NCI-H2171 (cell line): ENCODE measurements around the gene RASA3.
"Not testable (repeated sequence)": the region's sequence is repeated elsewhere in the genome, so short reads cannot be mapped to it uniquely, and the experiment has no call there.

Experiments used
- DNase-seq: peaks from one replicate; lab custom pipeline; 2025; lab: John Stamatoyannopoulos, UW

The RASA3 gene

DNA sequence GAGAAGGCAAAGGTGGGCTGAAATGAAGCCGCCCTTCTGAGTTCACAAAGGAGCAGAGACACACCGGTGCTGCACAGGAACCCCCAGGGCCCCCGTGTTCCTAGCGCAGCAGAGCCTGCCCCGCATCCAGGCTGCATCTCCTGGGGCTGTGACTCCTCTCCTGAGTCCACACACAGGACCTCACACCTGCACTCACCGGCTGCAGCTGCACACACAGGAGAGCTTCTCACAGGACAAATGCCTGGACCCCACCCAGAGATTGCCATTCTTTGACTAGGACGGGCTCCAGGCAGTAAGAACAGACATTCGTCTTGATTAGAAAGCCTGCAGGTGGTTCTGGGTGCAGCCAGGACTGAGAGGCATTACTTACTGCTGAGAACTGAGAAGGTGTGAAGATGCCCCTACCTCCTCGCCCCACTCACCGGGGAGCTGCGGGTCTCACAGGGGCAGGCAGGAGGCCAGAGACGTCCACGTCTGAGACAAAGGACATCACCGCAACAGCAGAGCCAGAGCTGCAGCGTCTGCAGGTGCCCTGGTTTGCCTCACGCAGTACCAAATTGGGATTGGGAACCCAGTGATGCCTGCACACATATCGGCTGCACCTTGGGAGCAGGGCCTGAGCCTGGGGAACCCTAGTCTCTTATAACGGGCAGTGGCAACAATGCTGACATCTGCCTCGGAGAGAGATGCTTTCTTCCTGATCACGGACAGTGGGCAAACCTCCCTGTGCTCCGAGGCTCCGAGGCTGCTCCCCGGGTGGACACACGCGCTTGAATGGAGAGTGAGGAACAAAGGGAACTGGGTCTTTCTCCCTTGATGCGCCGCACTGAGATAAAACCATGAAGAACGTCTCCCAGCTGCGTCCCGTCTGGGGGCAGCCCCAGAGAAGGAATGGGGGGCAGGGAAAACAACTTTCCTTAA, 50.4 kb downstream of the RASA3 start:
- no peak for DNase-seq

DNA sequence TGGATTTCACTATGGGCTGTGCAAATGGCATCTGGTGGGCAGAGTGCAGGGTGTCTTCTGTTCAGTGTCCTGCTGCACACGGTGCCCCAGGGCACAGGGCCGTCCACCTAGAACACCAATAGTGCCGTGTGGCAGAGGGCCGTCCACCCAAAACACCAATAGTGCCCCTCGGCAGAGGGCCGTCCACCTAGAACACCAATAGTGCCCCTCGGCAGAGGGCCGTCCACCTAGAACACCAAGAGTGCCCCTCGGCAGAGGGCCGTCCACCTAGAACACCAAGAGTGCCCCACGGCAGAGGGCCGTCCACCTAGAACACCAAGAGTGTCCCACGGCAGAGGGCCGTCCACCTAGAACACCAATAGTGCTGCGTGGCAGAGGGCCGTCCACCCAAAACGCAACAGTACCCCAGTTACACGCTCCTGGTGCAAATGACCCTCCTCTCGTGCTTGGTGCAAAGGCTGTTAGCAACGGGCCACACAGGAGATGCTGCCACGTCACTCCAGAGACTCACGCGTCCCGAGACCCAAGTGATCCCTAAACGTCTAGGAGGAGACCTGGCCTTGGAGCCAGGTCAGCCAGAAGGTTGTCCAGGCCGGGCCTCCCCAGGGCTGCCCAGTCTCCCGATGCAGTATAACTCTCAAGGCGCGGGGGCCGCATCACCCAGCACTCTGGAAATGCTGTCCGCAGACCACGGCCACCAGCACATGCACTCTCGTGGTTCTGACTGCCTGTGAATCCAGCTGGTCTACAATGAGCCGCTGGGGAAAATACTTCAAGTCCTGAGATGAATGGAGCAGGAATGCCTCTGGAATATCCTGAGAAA, 51.5 kb downstream of the RASA3 start:
- no peak for DNase-seq

DNA sequence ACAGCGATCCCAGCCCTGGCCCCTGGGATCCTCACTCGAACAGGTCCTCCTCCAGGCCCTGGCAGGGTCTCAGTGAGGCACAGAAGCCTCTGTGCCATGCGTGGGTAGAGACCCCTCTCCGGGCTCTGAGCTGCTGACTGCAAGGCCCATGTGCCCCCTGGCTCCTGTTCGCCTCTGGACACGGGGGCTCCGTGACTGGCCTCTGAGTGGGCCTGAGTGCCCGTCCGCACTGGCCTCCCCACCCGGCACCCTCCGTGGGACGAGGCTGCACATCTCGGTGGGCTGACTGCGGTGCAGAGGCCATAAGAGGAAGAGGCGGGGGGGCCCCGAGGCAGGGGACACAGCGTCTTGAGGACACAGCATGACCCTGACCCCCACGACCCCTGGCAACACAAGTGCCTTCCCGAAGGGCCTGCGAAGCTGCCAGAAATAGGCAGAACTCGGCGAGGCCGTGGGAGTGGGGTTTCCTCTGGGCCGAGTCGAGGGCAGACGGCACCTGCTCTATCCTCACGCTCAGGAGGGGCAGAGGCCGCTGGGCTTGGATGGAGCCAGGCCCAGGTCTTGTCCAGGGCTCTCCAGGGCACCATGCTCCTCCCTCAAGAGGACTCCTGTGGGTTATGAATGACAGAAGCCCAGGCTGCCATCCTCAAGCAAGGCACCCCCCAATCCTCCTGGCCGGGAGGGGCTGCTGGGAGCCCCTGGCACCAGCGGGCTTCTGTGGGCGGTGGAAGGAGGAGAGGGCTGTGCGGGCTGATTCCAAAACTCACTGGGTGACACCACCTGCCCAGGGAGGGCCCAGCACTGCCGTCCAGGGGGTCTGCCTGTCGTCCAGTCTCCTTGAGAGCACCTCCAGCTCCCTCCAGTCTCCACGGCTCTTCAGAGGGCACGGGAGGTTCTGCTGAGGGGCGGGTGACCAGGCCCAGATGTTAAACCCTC, 52.6 kb downstream of the RASA3 start:
- DNase-seq = no peak

DNA sequence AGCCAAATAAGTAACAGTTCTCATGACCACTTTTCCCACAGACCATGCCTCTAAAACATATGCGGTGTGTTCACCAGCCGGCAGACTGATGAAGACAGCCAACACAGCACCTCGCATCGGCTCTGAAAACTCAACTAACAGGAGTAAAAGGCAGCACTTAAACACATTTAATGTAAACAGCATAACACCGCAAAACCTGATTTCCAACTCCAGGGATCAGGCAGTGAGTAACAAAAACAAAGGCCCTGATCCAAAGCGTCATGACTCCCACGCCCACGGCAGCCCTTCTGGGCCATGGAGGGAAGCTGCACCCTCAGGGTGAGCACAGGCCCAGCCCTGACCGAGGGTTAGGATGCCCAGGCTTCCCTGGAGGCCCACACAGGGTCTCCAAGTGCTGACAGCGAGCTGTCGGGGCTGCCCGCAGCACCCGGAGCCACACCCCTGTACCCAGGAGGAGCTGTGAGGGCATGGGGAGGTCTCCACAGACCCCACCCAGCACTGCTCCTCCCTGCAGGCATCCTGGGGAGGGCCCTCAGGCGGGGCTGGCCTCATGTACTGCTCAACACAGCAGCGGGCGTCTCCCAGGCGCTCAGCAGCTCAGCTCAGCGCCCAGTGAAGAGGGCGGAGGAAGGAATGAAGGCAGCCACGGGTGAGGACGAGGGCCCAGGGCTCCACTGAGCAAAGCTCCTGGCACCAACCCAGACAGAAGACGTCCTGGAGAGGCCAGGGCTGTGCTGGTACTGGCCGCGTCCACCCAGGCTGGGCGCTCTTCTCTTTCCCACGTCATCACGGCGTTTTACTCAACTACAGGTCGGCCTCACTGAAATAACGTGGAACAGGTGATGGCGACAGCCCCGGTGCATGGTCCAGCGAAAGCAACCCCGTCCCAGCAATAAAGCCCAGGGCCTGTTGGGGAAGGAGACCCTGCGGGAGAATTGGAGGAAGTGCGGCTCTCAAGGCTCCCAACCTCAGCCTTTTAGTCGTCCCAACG, 53.7 kb downstream of the RASA3 start:
- no peak for DNase-seq

DNA sequence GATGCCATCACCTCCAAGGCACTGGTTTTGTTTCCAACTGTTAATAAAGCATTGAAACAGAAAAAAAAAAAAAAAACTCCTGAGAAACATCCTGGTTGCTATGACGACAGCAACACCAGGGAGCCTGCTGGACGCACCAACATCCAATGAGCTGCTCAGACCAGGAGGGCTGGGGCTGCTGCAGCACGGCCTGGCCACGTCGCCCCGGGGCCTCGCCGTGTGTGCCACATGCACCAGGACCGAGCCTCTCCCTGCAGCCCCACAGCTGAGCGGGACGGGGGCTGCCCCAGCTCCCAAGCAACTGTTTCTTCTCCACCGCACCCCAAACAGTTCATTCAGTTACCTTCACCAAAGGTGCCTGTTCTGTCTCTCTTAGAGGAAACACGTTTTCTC, 54.5 kb downstream of the RASA3 start:
- DNase-seq = no peak

DNA sequence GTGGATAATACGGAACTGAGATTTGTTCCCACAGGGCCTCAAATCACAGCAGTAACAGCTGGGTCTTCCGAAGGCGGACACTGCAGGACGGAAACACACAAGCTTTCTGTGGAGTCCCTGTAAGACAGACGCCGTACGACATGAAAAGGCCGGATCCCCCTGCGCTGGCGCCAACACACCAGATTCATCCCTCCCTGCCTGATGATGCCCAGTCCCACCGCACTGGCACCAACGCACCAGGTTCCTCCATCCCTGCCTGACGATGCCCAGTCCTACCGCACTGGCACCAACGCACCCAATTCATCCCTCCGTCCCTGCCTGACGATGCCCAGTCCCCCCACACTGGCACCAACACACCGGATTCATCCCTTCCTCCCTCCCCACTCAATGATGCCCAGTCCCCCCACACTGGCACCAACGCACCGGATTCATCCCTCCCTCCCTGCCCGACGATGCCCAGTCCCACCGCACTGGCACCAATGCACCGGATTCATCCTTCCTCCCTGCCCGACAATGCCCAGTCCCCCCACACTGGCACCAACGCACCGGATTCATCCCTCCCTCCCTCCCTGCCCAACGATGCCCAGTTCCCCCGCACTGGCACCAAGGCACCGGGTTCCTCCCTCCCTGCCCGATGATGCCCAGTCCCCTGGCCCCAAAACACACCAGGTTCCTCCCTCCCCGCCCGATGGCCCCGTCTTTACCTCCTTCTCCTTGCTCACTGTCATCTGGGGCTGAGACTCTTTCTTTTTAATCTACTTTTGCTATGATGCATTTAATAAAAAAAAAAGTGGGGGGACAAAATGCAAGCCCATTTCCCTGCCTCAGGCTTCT, 55.1 kb downstream of the RASA3 start:
- DNase-seq = no peak

DNA sequence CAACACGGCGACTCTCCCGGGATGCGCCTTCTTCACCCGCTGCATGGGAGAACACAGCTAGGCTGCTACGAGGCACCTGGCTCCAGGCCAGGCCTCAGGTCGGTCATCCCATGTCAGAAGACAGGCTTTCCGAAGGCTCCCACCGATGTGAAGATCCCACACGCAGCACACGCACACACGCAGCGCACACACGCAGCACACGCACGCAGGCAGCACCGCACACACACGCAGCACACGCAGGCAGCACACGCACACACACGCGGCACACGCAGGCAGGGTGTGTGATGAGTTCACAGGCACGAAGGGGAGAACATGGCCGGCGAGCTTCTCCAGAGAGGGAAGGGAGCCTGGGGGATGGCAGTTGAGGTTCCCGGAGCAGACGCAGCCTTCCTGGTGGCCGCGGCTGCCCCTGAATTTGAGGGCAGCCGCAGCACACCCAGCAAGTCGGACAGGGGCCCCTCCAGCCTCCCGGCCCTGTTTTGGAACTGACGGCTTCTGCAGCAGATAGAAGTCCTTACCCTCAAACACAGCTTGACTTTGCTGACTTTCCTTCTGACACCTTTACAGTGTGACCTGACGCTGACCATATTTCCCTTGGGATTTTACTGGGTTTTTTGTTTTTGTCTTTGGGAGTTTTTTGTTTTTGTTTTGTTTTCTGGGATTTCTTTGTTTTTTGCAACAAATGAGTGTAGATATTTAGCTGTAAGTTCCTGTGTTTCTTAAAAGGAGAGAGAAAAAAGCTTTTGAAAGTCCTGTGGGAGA, 55.9 kb downstream of the RASA3 start:
- DNase-seq = no peak

DNA sequence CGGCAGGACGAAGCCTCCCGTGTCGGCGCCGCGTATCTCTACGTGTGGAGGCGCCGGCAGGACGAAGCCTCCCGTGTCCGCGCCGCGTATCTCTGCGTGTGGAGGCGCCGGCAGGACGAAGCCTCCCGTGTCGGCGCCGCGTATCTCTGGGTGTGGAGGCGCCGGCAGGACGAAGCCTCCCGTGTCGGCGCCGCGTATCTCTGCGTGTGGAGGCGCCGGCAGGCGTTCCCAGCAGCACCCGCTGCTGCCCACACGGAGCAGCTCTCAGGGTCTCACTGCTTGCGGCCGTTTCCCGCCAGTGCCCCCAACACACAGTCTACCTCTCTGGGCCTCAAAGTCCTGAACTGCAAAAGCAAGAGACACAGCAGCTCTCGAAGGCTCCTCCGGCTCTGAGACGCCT, 56.6 kb downstream of the RASA3 start:
- DNase-seq = not testable (repeated sequence)

DNA sequence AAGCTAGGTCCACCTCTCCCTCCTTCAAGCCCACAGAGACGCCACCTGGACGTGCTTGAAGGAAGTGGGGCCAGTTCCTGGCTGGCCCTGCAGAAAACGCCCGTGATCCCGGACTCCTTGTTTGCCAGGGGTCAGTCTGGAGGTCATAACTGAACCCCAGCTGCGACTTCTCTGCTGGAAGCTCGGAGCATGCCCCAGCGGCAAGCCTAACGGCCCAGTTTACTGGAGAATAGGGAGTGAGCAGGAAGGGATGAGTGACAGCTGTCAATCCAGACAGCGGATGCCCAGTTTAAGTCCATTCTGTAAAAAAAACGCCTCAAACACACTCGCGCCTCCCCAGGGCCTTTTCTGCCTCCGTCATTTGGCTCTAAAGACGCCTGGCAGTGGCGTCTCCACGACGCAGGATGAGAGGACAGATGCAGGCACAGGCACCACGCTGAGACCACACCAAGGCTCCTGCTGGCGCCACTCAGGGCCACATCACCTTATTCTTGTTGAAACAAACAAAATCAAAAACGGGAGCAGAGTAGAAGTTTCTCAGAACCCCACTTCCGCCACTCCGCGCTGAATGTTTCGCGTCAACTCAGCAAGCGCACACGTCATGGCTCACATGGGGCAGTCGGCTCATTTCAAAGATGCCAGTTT, 57.6 kb downstream of the RASA3 start:
- DNase-seq = peak; percentile 32

DNA sequence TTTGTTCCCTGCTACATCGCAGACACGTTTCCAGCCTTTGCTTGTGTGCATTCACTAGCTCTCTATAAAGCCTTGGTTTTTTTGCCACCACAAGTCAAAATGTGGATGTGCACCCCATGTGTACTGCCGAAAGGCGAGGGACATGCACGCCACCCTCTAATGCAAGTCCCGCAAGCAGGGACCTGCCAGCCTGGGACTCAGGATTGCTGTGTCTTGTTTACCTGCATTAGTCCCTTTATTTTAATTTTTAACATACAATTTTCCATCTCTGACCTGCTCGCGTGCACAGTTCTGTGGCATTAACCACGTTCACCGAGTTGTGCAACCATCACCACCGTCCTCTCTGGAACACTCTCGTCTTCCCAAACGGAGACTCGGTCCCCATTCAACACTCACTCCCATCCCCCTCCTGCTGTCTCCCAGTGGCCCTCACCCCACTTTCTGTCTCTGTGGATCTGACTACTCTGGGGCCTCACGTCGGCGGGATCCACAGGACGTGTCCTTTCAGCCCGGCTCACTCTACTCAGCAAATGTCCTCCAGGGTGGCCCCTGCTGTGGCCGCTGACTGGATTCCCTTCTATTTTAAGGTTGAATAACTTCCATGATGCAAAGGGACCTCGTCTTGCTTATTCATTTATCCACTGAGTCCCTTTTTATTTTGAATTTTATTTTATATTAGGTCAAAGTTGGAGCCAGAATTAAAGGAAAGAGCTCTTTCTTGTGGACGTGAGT, 58.4 kb downstream of the RASA3 start:
- no peak for DNase-seq

DNA sequence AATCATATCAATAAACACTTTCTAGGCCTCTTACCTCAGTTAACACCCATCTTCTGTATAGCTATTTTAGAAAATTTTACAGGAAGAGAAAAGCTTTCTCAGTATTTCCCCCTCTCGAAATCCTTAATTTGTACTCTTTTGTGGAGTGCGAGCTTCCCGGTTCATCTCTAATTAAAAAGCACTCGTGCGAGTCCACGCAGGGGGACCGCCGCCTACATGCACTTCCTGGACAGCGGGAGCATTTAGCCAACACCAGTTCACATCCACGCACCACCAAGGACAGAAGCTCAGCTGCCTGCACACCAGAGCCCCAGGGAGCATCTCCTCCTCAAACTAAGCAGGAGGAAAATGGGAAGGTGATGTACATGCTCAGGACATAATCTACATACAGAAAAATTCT, 60.0 kb downstream of the RASA3 start:
- DNase-seq = no peak

DNA sequence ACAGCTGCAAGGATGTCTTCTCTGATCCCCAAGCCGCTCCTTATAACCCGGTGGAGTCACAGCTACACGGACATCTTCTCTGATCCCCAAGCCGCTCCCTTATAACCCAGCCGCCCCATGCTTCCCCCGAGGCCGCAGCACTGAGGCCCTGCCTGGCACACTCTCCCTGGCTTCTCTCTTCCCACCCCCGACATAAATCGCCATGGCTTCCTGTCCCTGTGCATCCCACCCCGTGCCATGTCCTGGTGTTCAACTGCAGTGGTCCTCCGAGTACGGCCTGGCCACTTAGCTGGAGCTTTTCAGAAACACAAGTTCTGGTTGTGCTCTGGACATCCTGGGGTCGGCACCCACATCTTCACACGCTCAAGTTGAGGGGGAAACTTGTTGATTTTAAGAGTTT, 60.4 kb downstream of the RASA3 start:
- DNase-seq = no peak

DNA sequence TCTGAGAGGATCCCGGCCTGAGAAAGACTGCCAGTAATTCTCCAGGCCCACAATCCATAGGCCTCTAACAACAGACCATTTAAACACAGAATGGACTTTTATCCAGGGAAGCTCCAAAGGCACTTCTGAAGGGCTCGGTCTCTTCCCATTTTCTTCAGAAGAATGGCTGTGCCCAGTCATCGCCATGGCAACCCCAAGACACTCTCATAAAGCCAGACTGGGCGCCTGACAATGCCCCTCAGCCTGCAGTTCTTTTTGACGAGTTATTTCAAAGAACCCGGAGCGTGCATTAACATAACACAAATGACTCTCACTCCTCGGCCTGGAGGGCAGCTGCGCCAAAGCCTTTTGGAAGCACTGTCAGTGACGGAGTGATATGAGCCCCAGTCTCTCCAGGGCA, 61.0 kb downstream of the RASA3 start:
- DNase-seq = no peak

DNA sequence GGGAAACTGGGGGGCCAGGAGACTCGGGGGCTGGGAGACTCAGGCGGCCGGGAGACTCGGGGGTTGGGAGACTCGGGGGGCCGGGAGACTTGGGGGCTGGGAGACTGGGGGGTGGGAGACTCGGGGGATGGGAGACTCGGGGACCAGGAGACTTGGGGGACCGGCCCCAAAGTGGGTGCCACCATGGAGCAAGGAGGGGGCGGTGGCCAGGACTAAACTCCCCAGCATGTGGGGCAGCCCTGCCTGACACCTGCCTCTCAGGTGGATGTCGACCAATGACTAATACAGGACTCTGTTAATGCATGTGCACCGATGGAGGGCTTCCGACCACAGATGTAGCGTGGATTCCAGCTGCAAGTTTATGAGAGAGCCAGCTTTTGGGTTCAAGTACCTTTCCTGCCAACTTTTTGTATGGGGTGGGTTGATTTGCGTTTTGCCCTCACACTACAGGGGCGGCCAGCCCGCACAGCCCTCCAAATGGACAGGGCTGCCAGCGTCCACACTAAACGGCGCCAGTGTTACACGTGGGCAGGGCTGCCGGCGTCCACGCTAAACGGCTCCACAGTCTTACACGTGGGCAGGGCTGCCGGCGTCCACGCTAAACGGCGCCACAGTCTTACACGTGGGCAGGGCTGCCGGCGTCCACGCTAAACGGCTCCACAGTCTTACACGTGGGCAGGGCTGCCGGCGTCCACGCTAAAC, 62.2 kb downstream of the RASA3 start:
- no peak for DNase-seq

DNA sequence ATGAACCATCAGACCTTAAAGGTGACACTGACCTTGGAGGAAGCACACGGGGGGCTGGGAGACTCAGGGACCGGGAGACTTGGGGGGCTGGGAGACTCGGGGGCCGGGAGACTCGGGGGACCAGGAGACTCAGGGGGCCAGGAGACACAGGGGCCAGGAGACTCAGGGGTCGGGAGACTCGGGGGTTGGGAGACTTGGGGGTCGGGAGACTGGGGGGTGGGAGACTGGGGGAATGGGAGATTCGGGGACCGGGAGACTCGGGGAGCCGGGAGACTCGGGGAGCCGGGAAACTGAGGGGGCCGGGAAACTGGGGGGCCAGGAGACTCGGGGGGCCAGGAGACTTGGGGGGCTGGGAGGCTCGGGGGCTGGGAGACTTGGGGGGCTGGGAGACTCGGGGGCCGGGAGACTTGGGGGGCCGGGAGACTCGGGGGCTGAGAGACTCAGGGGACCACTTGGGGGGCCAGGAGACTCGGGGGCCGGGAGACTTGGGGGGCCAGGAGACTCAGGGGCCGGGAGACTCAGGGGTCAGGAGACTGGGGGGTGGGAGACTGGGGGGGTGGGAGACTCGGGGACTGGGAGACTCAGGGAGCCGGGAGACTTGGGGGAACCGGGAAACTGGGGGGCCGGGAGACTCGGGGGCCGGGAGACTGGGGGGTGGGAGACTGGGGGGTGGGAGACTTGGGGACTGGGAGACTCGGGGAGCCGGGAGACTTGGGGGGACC, 62.9 kb downstream of the RASA3 start:
- no peak for DNase-seq

DNA sequence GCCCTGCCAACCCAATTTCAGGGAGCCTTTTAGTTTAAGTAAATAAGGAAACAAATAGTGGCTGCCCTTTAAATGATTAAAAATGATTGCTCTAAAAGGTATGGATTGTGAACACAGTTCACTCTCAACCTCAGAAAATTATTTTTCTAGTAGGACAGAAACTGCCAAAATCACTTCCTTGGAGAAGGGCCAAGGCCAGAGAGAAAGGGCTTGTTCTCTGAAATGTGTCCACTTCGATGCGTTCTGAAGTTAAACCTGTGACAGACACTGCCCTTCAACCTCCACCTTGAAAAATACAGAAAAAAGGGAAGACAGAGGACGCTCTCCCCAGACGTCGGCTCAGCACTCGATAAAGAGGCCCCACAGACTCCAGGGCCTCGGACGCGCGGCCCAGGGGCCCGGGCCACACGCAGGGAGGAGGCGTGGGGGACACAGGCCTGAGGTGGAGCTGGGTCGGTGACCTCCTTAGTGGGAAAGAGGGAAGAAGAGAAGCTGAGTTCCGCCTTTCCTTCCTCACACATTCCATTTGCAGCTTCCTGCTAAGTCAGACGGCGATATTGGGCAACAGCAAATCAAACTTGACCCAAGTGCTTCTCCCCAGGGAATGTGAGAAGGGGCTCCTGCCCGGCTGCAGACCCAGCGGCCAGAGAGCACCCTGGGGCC, 63.6 kb downstream of the RASA3 start:
- no peak for DNase-seq
